Loucy (cell line): ENCODE results near the gene VSIG10.
A peak's percentile ranks its signal among the peaks of the same experiment; 100 is the strongest.

Experiments used
- H2AFZ ChIP-seq: fragments of 200-600 bp; sonication (generic); 2 replicates; pipeline ENCODE4 v1.6.0; 2016; ENCODE audit warnings: antibody characterized with exemption, mild to moderate bottlenecking, low read length, moderate library complexity
- H3F3A ChIP-seq: fragments of 200-600 bp; 2 replicates; pipeline ENCODE4 v1.6.0; 2016; ENCODE audit warnings: antibody characterized with exemption, low read depth, mild to moderate bottlenecking
- H3K27me3 ChIP-seq: fragments of 200-600 bp; sonication (generic); 2 replicates; pipeline ENCODE4 v1.6.1; 2014; ENCODE audit warnings: low read length, mild to moderate bottlenecking; ENCODE audit not compliant: insufficient read depth, poor library complexity, severe bottlenecking
- H3K36me3 ChIP-seq: fragments of 200-600 bp; sonication (generic); 2 replicates; pipeline ENCODE4 v1.6.1; 2016; ENCODE audit warnings: low read length; ENCODE audit not compliant: insufficient read depth
- H3K4me1 ChIP-seq: fragments of 200-600 bp; sonication (generic); 2 replicates; pipeline ENCODE4 v1.5.1; 2014; ENCODE audit warnings: low read length, mild to moderate bottlenecking; ENCODE audit not compliant: insufficient read depth, poor library complexity, severe bottlenecking
- H3K4me2 ChIP-seq: fragments of 200-600 bp; sonication (generic); 2 replicates; pipeline ENCODE4 v1.6.0; 2014; ENCODE audit warnings: antibody characterized with exemption, low read length, low read depth, mild to moderate bottlenecking; ENCODE audit not compliant: poor library complexity, severe bottlenecking
- H3K4me3 ChIP-seq: fragments of 200-600 bp; sonication (generic); 2 replicates; pipeline ENCODE4 v1.5.1; 2014; ENCODE audit warnings: low read length, mild to moderate bottlenecking, mixed read lengths; ENCODE audit not compliant: poor library complexity, severe bottlenecking
- H3K79me2 ChIP-seq: fragments of 200-600 bp; sonication (generic); 2 replicates; pipeline ENCODE4 v1.6.1; 2014; ENCODE audit warnings: low read length; ENCODE audit not compliant: insufficient read depth
- H3K9ac ChIP-seq: fragments of 200-600 bp; sonication (generic); 2 replicates; pipeline ENCODE4 v1.6.0; 2014; ENCODE audit warnings: mild to moderate bottlenecking, low read depth, low read length, moderate library complexity; ENCODE audit not compliant: poor library complexity, severe bottlenecking
- H3K9me2 ChIP-seq: fragments of 200-600 bp; sonication (generic); replicated peaks from 2 replicates; pipeline ENCODE4 v1.6.1; 2016; ENCODE audit warnings: low read depth, low read length, mixed read lengths
- H3K9me3 ChIP-seq: fragments of 200-600 bp; sonication (generic); 2 replicates; pipeline ENCODE4 v1.6.1; 2014; ENCODE audit warnings: mild to moderate bottlenecking, antibody characterized with exemption, low read length, low read depth; ENCODE audit not compliant: insufficient read depth
- H4K20me1 ChIP-seq: fragments of 200-600 bp; sonication (generic); 2 replicates; pipeline ENCODE4 v1.6.0; 2014; ENCODE audit warnings: antibody characterized with exemption, low read length, mild to moderate bottlenecking; ENCODE audit not compliant: insufficient read depth, poor library complexity, severe bottlenecking
- EZH2phosphoT487 ChIP-seq: fragments of 200-600 bp; IDR thresholded peaks from 2 replicates; pipeline ENCODE4 v1.6.1; 2018; ENCODE audit warnings: antibody characterized with exemption, mild to moderate bottlenecking, moderate library complexity, borderline replicate concordance
- TF ChIP-seq, protein P1 (sequence below): fragments of 200-600 bp; sonication (generic); conservative IDR thresholded peaks from 2 replicates; pipeline ENCODE4 v1.5.1; 2014; ENCODE audit warnings: mild to moderate bottlenecking, antibody characterized with exemption, low read length

Gene VSIG10

DNA sequence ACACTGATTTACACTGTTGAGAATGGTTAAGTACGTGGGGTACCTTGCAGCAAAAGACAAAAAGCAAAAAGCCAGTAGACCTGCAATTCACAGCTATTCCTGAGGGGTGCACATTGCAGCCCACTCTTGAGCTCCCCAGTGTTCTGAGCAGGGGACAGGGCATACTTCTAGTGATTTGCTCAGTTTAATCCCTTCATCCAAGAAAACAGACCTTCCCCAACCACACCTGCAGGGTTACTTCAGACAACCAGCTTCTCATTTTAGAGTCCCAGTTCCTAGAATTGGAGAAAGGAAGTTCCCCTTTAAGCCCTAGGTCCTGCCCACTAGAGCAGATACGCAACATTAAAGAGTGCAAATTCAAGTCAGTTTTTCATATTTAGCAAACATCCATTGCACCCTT, 39.2 kb downstream of the VSIG10 start:
- no peak overlapping the region for H3K9ac ChIP-seq
- H3K4me2 ChIP-seq = peak overlapping the region; percentile 44
- peaks cover 3% of the 10 kb centered on the region for H4K20me1 ChIP-seq

DNA sequence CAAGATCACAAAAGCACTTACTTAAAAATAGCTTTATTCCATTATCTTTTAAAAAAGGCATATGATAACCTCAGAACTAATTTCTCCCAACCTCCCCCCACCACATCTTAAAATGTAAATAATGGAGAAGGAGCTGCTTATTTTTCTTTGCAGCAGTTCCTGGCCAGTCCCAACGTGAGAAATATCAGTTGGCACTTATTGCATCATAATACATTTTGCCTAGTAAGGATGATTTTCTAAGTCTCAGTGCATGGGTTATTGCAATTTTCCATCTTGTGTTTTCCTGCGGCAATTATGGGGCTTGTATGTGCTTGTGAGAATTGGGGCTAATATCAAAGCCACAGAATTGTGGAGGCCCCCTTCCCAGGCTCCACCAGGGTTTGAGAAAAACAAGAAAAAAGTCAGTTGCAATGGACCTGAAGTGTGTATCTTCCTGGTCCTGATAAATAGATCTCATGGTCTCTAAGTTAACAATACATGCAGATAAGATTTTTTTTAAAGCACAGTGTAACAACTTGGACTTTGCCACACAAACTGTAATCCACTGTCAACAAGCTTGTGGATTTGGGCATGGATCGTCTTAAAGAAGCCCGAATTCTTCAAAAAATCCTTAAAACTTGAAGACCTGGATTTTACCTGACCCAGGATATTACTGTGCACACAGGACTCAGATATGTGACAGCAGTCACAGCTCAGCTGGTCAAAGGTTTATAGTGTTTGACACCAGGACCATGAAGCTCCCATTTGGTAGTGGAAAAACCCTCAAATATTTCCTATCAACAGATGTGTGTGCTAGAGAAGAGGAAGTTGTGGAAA, 40.0 kb downstream of the VSIG10 start:
- H3K4me3 ChIP-seq = no peak overlapping the region

More for the DNA sequence above, 39.2 kb downstream of the VSIG10 start:
- no peaks in the 10 kb centered on the region for H3K27me3 ChIP-seq
- H3K4me3 ChIP-seq = no peak overlapping the region
- H3K36me3 ChIP-seq = no peaks in the 10 kb centered on the region
- H2AFZ ChIP-seq = no peak overlapping the region
- no peak for TF ChIP-seq EZH2phosphoT487
- TF ChIP-seq, protein P1, sequence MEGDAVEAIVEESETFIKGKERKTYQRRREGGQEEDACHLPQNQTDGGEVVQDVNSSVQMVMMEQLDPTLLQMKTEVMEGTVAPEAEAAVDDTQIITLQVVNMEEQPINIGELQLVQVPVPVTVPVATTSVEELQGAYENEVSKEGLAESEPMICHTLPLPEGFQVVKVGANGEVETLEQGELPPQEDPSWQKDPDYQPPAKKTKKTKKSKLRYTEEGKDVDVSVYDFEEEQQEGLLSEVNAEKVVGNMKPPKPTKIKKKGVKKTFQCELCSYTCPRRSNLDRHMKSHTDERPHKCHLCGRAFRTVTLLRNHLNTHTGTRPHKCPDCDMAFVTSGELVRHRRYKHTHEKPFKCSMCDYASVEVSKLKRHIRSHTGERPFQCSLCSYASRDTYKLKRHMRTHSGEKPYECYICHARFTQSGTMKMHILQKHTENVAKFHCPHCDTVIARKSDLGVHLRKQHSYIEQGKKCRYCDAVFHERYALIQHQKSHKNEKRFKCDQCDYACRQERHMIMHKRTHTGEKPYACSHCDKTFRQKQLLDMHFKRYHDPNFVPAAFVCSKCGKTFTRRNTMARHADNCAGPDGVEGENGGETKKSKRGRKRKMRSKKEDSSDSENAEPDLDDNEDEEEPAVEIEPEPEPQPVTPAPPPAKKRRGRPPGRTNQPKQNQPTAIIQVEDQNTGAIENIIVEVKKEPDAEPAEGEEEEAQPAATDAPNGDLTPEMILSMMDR = peak; percentile 59
- H3K79me2 ChIP-seq = peaks cover 25% of the 10 kb centered on the region; the same call in 1 of the 2 replicates
- H3F3A ChIP-seq = 0 out of 2 replicates have a peak, but pooled peaks cover 7% of the 10 kb centered on the region
- H3K4me1 ChIP-seq = peaks cover 25% of the 10 kb centered on the region
- H3K9me3 ChIP-seq = no peaks in the 10 kb centered on the region
- H3K9me2 ChIP-seq = no peaks in the 10 kb centered on the region

DNA sequence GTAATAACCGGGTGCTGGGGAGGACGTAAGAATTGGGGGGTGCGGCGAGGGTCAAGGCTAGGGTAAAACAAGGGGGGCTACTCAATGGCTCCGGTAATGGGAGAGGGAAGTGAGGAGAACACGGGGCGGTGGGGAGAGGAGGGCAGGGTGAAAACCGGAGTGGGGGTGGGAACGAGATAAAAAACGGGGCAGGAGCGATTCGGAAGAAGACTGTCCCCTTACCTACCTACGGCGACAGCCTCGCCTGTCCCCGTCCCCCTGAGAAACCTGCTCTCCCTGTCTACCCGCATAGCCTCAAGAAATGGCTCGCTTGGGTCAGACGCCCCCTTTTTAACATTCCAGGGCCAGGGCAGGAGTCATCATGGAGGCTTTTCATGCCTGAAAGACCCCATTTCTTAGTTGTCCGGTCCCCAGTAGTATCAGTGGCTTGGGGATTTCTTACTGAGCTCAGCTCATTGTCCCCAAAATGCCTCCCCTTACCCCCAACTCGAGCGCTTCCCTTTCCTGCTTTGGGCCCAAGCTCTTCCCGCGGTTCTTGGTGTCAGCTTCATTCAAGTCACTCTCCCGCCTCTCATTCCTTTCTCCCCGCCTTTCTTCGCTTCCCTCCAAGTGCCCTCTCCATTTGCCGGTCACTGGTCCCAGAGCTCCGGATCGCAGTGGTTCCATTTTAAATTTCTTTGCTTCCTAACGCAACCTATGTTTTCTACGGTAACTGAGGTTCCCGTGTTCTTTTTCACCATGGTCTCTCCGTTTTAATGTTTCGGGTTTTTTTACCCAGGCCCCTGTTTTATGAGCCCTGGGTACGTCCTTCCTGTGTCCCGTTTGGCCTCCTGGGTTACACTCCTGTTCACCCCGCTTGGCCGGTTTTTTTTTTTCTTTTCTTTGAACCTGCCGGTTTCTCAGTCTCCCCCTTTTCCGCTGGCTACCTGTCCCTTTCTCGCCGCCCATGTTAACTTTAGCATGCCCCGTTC, 41.7 kb downstream of the VSIG10 start:
- peak overlapping the region; percentile 99 for H3K4me3 ChIP-seq
- H3K4me1 ChIP-seq = peaks cover 32% of the 10 kb centered on the region
- TF ChIP-seq, protein P1 = no peak
- TF ChIP-seq EZH2phosphoT487 = no peak
- peak overlapping the region; percentile 79 for H3K4me2 ChIP-seq
- no peaks in the 10 kb centered on the region for H3K9me2 ChIP-seq
- H3K79me2 ChIP-seq = peaks cover 38% of the 10 kb centered on the region
- H3F3A ChIP-seq = 0 out of 2 replicates have a peak, but pooled peaks cover 7% of the 10 kb centered on the region
- peaks cover 11% of the 10 kb centered on the region for H4K20me1 ChIP-seq
- H3K9me3 ChIP-seq = no peaks in the 10 kb centered on the region
- no peaks in the 10 kb centered on the region for H3K27me3 ChIP-seq
- H3K36me3 ChIP-seq = no peaks in the 10 kb centered on the region
- H2AFZ ChIP-seq = peak overlapping the region; percentile 96
- H3K9ac ChIP-seq = peak overlapping the region; percentile 100

More for the DNA sequence above, 40.0 kb downstream of the VSIG10 start:
- Histone ChIP-seq H3K4me1 (peaks cover 32% of the 10 kb centered on the region), H3K27me3 (no peaks in the 10 kb centered on the region), H3K79me2 (peaks cover 34% of the 10 kb centered on the region), H2AFZ (no peak overlapping the region), H3K9ac (peak overlapping the region; percentile 31), H4K20me1 (peaks cover 11% of the 10 kb centered on the region), H3F3A (0 out of 2 replicates have a peak, but pooled peaks cover 7% of the 10 kb centered on the region), H3K9me3 (no peaks in the 10 kb centered on the region), H3K4me2 (peak overlapping the region; percentile 44), H3K36me3 (no peaks in the 10 kb centered on the region), H3K9me2 (no peaks in the 10 kb centered on the region)
- no peak for TF ChIP-seq EZH2phosphoT487
- TF ChIP-seq, protein P1 = no peak
